Body of pancreas (tissue), 4 donors: ENCODE results near the gene PRDX6.

Experiments
- CTCF ChIP-seq, 7 experiments: fragments of 450-650 bp in 4 of 7; fragments of 200-600 bp in 3 of 7; sonication (generic) in 3 of 7; IDR thresholded peaks; one replicate each; pipeline ENCODE4 v1.5.1; 2016 to 2019; ENCODE audit warnings: antibody characterized with exemption in 7 of 7
- POLR2A ChIP-seq, 3 donors: fragments of 450-650 bp; IDR thresholded peaks; one replicate each; pipeline ENCODE4 v1.6.1; 2016; ENCODE audit warnings: antibody characterized with exemption in 3 of 3, mild to moderate bottlenecking in 2 of 3

DNA sequence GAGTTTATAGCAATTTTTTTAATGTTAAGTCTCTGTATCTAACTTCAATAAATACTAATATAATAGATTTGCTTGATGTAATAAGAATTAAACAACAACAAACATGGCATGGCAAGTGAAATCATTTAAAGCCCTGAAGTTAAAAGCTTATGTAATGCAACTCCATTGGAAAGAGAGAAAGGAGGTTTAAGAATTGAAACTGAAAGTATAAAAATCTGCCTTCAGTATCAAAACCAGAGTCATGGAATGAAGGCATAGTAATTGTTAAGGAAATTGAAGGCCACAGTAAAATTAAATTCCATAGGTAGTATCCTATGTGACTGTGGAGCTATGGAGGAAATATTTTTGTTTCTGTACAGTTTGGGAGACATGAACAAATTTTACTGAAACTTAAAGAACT, 55.1 kb downstream of the PRDX6 start:
- no peak for TF ChIP-seq POLR2A (IDR thresholded peaks at IDR 0.05)
- no peak for TF ChIP-seq CTCF (IDR thresholded peaks at IDR 0.05)
